GF-D8 (cell line): Measurements from ENCODE around the gene SPATS2.
"Not testable (repeated sequence)": the region's sequence is repeated elsewhere in the genome, so short reads cannot be mapped to it uniquely, and the experiment has no call there.

Experiments used
- DNase-seq: peaks from one replicate; lab custom pipeline; 2025; lab: John Stamatoyannopoulos, UW

Gene SPATS2

GRCh38 chr12:49352351-49352750 lies 14.9 kb upstream of the SPATS2 start:
- no peak for DNase-seq

GRCh38 chr12:49355913-49356312 lies 11.3 kb upstream of the SPATS2 start:
- no peak for DNase-seq

- DNase-seq = no peak
Observed at GRCh38 chr12:49357103-49357678, 10.1 kb upstream of the SPATS2 start.

DNA sequence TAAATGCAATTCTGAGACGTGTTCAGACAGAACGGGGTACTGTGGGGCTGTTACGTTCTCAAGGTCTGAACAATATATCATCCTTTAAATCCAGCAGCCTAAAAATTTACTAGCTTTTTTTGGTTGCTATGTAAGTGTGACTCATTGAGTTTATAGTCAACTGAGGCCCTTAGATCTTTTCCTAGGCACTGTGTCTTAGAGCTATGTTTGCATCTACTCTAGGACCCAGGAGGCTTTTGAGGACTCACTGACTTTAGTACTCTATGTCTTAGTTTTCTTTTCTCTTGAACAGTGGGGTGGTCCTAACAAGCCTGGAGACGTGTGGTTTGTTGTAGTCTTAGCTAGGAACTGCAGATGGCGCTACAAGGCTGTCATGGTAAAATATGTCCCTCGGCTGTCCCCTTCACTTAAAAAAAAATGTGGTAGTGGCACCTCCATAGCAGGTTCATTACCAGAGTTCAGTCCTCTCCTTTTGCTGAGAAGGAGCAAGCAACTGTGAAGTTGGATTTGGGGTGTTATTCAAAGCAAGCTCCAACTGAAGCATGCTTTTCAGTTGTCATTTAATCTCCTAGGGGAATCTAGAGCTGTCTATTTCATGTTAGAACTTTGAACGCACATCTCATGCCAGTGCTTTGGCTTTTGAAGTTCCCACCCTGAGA lies 8.7 kb upstream of the SPATS2 start:
- peak; percentile 47 for DNase-seq

GRCh38 chr12:49359671-49360070 lies 7.6 kb upstream of the SPATS2 start:
- no peak for DNase-seq

GRCh38 chr12:49362077-49362476 lies 5.2 kb upstream of the SPATS2 start:
- no peak for DNase-seq

GRCh38 chr12:49364989-49365388 lies 2.3 kb upstream of the SPATS2 start:
- no peak for DNase-seq

DNA sequence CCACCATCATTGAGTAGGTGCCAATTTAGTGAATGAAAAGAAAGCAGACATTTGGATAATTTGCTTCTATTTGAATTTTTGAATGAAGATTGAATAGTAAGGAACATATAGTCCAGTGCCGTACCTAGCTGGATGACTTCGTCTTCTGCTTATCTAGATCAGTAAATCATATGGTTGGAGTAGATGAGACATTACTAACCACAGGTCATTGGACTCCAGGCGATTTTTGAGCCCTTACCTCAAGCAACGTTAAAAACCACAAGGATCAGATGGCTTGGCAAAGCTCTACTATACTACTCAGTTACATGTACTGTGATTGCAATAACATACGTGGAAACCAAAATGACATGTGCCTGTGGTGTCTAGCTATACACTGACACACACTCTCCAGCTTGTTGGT lies 1.7 kb upstream of the SPATS2 start:
- DNase-seq = peak; percentile 33

GRCh38 chr12:49366096-49366651 lies 1.1 kb upstream of the SPATS2 start:
- DNase-seq = no peak

GRCh38 chr12:49366652-49367380 lies 446 bp upstream of the SPATS2 start:
- DNase-seq = peak; percentile 74

DNA sequence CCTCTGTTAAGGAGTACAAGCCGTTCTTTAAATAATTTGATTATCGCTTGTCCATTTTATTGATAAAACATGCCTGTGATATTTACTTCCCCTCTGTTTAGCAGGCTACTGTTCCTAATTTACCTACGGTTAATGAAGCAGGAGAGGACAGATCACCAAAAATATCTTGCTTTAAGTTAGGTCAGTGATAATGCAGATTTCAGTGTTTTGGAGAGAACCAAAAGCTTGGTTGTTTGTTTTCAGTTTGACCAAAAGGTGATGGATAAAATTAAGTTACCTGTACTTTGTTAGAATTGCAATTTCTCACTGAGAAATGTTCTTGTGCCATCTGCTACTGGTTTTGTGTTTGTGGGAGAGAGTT lies 958 bp downstream of the SPATS2 start:
- DNase-seq = no peak

DNA sequence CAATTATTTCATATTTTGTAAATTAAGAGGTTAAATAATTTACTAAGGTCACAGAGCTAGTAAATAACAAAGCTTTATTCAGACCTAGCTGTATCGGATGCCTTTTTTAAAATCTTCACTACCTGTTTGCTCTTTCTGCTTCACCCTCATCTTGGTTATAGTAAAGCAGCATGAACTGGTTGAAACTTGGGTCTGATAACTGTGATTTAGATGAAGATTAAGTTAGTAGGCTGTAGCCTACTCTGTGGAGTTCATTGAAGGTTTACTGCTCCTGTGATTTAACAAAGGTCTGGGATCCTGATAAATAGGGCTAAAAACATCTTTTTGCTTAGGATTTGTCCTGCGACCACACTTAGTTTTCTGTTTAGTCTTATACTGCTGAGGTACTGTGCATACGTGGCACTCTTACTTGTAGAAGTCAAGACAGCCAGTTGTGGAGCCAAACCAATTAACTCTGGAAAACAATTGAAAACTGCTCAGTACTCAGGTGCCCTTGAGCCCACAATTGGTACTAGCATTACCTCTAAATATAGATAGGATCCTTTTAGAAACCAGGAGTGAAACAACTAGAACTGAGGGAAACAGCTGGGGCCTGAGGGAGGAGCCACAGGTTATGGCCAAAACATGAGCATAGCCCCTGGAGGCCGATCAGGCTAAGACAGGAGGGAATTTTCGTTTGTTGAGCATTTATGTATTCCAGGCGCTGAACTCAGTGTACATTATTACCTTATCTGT lies 2.3 kb downstream of the SPATS2 start:
- DNase-seq = no peak

- no peak for DNase-seq
Observed at GRCh38 chr12:49370539-49370938, 3.3 kb downstream of the SPATS2 start.

GRCh38 chr12:49375406-49375805 lies 8.1 kb downstream of the SPATS2 start:
- no peak for DNase-seq

DNA sequence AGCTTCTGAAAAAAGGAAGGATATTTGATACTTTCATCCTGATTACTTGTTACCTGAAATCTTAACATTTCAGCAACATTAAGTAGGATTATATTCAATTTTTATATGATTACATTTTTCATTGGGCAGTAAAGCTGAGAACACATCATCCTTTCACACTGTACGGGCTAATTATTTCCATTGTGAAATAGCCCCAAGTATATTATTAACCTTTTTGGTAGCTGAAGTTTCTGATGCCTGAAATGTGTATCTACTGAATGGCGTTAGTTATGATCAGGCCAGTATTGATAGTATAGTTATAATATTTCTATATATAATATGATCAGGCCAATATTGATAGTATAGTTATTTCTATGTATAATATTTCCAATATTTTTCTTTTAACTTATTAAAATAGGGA lies 10.1 kb downstream of the SPATS2 start:
- no peak for DNase-seq

DNA sequence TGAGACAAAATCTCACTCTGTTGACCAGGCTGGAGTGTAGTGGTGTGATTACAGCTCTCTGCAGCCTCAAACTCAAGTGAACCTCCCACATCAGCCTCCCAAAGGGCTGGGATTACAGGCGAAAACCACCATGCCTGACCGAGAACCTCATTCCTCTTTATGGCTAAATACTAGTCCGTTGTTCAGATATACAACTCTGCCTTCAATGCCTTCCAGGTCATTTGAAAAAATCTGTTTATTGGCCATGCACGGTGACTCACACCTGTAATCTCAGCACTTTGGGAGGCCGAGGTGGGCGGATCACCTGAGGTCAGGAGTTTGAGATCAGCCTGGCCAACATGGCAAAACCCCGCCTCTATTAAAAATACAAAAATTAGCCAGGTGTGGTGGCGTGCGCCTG lies 12.9 kb downstream of the SPATS2 start:
- not testable (repeated sequence) for DNase-seq

DNA sequence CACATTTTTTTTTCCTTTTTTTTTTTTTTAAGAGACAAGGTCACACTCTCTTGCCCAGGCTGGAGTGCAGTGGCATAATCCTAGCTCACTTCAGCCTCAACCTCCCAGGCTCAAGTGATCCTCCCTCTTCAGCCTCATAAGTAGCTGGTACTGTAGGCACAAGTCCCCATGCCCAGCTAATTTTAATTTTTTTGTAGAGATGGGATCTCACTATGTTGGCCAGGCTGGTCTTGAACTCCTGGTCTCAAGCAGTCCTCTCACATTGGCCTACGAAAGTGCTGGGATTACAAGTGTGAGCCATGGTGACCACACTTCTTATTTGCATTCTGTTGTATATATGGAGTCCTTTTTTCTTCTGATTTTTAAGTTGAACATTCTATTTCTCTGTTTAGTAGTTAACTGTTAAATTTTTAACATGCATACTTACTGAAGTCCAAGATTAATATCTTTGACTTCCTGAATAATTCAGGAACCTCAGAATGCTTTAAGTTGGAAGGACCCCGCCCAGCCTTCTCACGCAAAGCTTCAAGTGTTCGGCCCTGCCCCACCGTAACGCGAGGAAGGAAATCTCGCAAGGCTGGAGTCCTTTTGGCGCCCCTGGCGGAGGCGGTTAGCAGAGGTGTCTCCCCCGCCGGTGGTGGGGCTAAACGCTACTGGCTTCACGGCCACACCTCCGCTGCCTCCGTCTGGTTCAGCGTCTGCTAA lies 21.6 kb downstream of the SPATS2 start:
- DNase-seq = no peak

GRCh38 chr12:49389387-49389703 lies 22.1 kb downstream of the SPATS2 start:
- DNase-seq = no peak

DNA sequence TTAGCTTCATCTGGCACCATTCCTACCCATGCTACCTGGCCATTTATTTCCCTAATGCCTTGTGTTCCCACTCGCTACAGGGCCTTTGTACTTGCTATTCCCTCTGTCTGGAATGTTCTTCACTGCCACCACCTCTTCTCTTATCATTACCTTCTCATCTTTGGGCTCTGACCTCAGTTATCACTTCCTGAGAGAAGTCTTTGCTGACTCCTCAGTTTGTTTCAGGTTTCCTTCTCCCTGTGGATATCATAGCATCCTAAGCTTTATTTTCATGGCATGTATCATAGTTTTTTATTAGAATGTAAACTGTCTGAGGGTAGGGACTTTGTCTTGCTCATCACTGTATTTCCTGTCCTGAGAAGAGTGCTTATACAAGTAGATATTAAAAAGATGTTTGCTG lies 29.7 kb downstream of the SPATS2 start:
- DNase-seq = no peak

- no peak for DNase-seq
Observed at GRCh38 chr12:49400304-49400703, 33.0 kb downstream of the SPATS2 start.

DNA sequence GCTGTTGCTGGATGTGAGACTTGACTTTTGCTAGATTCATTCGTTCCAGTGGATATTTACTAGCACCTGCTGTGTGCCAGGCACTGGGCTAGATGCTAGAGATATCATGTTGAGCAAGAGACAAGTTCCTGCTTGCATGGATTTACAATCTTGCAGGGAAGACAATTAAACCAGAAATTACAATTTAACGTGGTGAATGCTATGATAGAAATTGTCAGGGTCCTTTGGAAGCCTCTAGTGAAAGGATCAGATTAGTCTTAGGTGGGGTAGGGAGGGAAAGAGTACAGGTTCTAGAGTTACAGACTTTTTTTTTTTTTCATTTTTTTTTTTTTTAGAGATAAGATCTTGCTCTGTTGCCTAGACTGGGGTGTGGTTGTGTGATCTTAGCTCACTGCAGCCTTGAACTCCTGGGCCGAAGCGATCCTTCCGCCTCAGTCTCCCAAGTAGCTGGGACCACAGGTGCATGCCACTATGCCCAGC lies 36.7 kb downstream of the SPATS2 start:
- peak; percentile 52 for DNase-seq

GRCh38 chr12:49404956-49405355 lies 37.7 kb downstream of the SPATS2 start:
- no peak for DNase-seq
